GM18517 (cell line): ENCODE results near the gene ESR2.
"Not testable (repeated sequence)": the region's sequence is repeated elsewhere in the genome, so short reads cannot be mapped to it uniquely, and the experiment has no call there.

Experiments used
- ATAC-seq: cut with Tn5 transposase; IDR thresholded peaks from one replicate; pipeline ENCODE4 v1.9.1; 2021; ENCODE audit warnings: mild to moderate bottlenecking, moderate library complexity; ENCODE audit not compliant: unreplicated experiment

The ESR2 gene

DNA sequence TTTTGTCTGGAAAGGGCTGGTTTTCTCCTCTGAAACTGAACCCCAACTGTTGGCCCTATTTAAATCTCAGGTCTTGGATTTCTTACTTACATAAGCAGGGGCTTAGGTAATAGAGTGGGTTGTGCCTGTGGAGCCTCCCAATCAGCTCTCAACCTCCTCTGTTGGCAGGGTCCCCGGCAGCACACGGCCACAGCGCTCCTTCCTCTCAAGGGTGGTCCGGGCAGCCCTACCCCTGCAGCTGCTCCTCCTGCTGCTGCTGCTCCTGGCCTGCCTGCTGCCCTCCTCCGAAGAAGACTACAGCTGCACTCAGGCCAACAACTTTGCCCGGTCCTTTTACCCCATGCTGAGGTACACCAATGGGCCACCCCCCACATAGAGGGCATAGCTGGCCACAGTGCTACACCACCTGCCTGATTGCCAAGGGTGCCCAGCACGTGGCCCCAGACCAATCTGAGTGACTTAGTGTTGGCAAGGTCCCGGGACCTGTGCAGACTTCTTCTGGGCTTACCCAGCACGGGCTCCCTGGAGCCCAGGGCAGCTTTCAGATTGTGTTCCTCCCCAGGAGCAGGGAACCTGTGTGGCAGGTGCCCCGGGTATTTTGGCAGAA lies 68.9 kb downstream of the ESR2 start:
- no peak for ATAC-seq

DNA sequence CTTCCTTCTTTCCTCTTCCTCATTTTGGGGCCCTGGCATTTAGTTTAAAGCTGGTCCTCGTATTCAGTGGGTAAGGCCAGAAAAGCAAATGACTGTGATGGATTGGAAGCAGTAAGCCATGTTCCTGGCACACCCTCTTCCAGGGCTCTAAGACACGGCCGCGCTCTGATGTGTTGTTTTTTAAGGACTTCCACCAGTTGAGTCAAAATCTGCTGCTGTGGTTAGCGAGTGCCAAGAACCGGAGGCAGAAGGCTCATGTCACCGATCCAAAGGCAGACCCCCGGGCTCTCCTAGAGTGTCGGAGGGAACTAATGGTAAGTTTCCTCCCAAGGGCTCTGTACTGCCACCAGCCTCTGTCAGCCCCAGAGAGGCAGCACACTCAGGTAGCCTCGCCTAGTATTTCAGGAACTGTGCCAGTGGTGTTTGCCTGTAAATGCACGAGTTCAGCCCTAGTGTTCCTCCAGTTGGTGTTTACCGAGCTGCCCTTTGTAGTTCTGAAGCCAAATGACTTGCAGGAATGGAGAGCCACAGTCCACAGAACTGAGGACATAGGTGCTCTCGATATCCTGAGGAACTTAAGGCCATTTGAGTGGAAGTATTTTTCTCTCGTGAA lies 72.7 kb downstream of the ESR2 start:
- ATAC-seq: no peak

DNA sequence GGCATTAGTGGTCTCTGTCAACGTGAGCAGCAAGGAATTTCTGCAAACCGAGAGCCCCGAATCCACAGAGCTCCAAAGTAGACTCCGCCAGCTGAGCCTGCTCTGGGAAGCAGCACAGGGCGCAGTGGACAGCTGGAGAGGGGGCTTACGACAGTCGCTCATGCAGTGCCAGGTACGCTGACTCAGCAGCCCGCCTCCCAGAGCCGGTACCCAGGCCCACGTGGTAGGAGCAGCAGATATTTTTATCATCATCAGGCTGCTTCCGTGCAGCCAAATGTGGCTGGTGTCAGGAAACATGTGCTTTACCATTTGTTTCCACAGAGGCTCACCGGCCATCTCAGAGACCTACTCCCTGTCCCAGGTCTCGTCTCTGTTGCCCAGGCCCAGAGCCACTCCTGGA lies 73.7 kb downstream of the ESR2 start:
- ATAC-seq: no peak

DNA sequence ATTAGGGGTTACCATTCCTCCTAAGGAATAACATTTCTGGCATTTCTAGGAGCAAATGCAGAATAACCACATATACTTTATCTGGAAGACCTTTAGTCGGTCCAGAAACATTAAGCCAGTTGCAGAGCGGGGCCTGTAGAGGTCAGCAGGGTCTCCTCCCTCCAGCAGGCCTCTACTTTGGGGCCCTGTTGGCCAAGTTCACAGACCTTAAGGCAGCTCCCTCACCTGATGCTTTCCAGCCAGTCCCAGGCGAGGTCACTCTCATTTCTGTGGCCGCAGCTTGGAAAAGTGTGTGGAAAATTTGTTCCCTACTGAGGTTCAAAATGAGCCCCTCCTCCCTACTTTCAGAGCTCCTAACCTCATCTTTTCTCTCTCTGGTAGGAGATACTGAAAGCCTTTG lies 74.1 kb downstream of the ESR2 start:
- no peak for ATAC-seq

DNA sequence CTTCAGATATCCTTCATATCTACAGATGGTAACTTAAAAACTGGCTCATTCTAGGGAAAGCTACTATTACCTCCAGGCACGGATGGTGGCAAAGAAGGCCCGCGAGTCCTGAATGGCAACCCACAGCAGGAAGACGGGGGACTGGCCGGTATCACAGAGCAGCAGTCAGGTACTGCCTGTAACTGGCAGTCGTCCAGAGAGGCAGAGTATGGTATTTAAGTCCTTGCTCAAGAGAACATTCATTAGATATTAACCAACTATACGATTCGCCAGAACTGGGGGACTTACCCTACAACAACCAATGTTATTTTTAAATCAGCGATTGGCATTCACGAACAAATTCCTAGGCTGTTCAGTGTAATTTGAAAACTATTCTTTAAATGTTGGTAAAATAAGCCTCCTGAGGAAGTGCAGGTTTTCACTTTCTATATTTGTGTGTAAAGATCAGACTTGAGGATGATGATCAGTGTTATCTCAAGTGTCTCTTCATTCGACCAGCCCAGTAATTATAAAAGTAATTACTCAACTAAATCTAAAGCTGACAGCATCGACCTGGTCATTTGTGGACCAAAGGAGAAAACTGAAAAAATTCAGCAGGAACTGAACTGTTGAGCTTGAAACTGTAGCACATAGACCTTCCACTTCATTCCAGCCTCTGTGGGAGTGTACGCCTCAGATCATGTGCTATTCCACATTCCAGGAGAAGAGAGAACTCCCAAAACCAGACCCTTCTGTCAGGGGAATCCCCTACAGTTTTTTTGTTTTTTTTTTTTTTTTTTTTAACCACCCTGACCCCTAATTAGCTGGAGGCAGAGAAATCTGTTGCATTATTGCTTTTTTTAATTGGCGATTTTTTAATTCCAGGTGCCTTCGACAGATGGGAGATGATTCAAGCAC lies 75.6 kb downstream of the ESR2 start:
- no peak for ATAC-seq

DNA sequence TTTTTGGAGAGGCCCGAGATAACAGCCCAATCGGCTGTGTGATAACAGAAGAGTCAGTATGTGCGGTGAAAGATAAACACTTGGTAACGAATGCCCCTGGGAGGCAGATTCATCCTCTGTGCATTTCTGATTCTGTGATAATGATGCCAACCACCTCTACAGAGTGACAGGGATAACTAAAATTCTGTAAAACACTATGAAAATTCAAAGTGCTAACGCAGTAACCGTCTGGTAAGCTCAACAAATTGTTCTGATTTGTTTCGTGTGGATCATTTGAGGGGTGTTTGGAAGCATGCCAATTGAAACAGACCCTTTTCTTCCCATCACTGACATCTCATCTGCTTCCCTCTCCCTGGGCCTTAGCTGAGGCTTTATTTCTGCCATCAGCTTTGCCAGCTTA lies 76.3 kb downstream of the ESR2 start:
- no peak for ATAC-seq

DNA sequence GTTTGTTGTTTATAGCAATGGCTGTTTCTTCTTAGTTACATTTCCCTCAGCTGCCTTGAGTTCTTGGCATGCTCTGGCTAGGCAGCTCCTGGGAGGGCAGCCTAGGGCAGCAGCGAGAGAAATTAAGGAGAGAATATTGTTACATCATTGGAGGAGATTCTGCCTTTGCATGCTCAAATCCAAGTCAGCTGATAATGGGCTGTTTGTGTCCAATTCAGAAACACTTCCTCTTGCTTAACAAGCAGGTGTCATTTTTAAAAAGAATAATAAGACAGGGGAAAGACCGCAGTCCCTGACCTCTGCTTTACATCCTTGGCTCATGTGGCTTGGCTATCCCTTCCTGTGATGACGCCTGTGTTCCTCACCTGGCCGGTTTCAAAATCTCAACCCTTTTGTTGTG lies 76.9 kb downstream of the ESR2 start:
- ATAC-seq: no peak

DNA sequence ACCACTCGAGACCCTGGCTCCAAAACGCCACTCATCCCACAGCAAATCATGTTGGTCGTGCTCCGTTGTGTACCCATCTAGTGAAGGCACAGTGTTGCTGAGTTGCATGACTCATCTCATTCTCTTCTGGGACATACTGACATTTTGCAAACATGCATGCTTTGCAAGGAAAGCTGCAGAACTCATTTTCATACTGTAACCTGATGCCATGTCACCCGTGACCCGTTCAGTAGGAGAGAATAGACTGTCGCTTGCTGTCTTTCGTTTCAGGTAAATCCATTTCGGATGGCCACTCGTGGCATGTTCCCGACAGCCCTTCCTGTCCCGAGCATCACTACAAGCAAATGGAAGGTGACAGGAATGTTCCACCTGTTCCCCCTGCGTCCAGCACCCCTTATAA lies 78.2 kb downstream of the ESR2 start:
- ATAC-seq: no peak

DNA sequence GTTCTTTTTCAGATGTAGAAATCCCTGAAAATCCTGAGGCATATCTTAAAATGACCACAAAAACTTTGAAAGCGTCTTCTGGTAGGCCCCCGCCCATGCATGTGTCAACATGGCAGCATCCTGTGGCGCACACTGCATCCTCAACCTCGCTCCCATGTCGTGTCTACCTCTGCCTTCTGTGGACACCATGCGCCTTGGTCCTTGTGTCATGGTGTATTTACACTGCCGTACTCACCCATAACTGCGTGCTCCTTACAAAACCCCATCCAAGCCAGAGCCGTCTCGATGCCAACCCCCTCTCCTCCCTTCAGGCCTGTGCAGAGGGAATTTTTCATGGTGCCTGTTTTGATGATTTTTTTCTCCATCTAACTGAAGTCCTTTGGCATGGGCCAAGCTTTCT lies 78.9 kb downstream of the ESR2 start:
- no peak for ATAC-seq

DNA sequence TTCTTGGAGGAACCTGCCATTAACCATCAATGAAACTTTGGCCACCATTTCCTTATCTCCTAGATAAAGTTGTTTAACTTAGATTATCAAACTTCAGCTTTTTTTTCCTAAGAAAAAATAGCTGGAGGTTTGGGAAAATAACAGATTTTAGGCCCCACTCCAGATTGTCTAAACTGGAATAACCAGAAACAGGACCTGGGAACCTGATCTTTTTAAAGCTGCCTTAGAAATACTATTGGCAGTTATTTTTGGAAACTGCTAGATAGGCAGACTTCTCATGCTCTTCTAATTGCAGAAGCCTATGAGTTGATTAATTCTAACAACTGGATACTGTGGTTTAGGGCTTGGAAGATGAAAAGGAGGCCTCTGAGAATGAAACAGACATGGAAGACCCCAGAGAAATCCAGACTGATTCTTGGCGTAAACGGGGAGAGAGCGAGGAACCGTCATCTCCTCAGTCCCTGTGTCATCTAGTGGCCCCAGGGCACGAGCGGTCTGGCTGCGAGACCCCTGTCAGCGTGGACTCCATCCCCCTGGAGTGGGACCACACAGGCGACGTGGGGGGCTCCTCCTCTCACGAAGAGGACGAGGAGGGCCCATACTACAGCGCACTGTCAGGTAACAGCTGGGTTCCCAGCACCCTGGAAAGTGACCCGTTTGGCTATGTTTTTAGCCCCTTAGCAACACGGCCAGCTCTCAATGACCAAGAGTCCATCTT lies 80.2 kb downstream of the ESR2 start:
- ATAC-seq: no peak

DNA sequence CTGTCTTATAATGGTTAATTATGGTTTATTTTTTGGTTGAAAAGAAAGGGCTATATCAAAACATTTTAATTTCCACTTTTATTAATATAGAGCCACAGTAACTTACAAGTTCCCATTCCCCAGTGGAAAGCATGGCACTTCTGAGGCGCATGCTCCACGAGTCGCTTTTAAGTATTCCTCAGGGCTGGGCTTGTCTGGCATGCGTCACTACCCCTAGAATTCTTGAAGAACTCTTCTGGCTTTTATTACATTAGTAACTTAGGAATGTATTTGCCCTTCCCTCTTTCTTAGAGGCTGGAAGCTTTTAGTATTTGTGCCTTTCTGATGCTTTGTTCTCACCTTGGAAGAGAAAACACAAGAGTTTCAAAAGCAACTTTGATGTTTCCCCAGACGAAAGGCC lies 81.1 kb downstream of the ESR2 start:
- no peak for ATAC-seq

DNA sequence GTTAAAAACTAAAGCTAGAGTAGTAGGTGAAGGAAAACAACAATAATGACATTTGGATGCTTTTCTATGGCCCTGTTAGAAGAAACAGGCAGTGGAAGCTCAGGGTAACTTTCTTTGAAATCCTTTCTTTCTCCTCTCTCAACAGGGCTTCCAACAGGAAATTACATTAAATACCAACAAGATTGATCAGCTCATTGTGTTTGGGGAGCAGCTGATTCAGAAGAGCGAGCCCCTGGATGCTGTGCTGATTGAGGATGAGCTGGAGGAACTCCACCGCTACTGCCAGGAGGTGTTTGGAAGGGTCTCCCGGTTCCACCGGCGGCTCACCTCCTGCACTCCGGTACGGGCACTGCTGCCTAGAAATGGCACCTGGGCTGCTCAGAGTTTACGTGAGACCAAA lies 81.5 kb downstream of the ESR2 start:
- no peak for ATAC-seq

DNA sequence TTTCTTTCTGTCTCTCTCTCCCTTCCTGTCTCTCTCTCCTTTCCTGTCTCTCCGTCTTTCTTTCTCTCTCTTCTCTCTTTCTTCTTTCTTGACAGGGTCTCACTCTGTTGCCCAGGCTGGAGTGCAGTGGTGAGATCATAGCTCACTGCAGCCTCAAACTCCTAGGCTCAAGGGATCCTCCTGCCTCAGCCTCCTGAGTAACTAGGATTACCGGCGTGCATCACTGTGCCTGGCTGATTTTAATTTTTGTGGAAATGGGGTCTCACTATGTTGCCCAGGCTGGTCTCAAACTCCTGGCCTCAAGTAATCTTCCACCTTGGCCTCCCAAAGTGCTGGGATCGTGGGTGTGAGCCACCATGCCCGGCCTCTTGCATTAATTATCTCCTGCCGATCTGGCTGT lies 83.3 kb downstream of the ESR2 start:
- ATAC-seq: not testable (repeated sequence)

DNA sequence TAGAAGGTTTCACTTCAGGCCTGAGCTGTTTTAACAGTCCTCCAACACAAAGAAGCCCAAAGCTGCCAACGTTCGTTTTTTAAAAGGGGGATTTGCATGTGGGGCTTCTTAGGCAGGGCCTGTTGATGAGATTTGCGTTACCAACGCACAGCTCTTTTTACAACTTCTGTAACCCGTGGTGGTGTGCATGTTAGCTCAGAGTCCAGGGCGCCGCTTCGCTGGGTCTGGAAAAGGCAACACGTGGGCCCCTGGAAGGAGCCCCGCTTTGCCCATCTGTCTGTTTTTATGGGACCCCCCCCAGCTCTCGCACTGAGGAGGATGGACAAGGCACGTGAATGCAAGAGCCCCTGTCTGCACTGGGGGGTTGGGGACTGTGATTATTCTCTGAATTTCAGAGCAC lies 84.0 kb downstream of the ESR2 start:
- no peak for ATAC-seq

DNA sequence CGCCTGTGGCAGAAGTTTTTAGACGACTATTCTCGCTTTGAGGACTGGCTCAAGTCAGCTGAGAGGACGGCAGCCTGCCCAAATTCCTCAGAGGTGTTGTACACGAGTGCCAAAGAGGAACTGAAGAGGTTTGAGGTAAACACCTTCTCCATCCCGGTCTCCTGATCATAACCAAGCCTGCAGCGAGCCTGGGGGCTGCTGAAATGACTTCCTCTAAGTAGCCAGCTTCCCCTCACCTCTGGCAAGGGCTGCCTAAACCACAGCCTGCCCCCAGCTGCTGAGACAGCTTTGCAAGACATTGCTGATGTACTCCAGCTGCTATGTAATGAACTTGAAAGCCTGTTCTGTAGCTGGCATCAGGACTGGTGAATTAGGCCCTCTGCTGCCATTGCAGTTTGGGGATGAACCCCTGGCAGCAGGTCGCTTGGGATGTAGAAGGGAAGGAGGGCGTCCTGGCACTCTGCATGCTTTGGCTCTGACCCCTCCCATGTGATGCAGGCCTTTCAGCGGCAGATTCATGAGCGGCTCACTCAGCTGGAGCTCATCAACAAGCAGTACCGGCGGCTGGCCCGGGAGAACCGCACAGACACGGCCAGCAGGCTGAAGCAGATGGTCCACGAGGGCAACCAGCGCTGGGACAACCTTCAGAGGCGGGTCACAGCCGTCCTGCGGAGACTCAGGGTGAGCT lies 84.6 kb downstream of the ESR2 start:
- no peak for ATAC-seq

DNA sequence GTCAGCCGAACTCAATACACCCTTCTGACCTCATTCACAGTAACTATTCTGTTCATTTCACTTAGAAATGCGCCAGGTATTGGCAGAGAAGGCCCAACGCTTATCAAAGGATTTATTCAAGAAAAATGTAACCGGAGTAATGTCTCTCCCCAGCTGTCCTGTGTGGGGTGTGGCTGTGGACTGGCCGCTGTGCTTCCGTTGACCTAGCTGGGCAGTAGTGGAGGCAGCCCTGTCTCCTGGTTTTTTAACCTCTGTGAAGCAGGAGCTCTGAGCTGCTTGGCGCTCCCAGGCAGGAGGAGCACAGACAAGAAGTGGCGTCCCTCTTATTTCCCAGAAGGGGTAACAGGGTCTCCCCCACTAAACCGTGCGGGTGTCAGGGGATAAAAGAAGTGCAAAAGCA lies 85.2 kb downstream of the ESR2 start:
- no peak for ATAC-seq

DNA sequence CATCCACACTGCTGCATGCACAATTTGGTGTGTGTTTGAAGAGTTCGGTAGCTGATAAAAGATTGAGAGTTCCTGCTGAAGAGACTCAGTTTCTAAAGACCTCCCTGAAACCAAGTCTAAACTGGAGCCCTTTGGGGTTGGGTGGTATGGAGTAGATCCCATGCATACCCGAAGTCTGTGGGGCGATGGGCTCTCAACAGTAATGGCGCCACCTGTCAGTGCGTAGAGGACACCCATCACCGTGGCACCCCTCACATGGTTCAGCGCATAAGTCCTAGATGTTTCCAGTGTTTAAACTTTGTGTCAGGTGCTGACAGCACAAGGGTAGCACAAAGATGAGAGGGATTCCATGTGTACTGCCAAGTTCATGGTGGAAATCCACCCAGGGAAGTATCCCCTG lies 85.9 kb downstream of the ESR2 start:
- no peak for ATAC-seq

DNA sequence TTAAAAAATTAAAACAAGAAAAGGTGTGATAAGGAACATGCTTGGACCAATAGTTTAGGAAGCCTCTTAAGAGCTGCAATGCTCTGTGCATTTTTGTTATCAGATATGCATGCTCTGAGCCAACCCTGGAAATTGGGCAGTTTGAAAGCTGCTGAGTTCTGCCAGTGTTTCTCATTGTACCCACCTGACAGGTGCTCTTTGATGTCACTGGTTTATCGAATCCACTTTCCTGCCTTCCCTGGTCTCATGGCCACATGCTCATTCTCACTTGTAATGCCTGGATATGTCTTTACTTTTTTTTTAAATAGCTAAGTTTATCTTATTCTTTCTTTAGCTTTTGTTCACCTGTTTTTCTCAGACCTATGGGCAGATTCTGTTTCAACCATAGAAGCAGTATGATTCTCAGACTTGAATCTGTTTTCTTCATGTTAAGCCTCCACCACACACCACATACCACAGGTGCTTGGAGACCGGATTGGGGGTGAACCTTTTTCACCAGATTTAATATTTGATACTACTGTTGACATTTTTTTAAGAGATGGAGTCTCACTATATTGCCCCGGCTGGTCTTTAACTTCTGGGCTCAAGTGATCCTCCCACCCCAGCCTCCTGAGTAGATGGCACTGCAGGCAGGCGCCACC lies 90.7 kb downstream of the ESR2 start:
- ATAC-seq: no peak

DNA sequence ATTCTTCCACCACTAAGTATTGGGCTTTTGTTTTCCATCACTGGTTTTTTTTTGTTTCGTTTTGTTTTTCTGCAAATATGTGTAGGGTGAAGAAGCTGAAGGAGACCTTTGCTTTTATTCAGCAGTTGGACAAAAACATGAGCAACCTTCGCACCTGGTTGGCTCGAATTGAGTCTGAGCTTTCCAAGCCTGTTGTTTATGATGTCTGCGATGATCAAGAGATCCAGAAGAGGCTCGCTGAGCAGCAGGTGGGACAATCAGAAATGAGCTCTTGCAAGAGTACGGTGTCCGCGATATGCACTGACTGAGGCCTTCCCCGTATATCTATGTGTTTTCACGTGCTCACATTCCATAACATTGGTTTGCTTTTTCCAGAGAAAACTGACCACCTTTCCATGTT lies 91.5 kb downstream of the ESR2 start:
- ATAC-seq: no peak

DNA sequence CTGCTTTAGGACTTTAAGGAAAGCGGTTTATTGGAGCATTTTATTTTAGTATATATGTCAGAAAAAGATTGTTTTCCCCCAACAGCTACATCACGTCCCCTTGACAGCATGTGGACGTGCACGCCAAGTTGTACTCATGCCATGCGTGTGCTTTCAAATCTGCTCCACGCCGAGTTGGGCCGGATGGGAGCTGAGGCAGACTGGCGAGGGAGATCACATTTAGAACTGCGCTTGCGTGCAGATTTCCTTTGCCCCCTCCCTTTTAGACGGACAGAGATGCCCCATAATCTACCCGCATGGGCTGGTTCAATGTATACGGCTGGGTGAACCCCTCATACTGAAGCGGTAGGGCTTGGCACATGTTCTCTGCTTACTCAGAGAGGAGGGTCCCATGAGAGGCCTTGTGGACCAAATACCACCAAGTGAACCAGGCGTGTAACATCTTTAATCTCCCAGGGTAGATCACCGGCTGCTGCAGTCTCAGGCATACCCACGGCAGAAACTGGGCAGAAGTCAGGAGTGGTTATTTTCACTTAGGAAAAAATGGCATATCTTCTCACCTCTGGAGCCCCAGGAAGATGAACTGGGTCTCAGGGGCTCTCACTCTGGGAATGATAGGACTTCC lies 92.1 kb downstream of the ESR2 start:
- no peak for ATAC-seq
